SK-N-SH (cell line): Measurements from ENCODE around the gene DUOX2. TPM values are rescaled to one million over a fixed set of nuclear protein-coding genes. Genes with fewer than 3 reads are reported as not detected.

Experiments used
- CTCF ChIA-PET: fragments of 300-600, 350-600 bp; formaldehyde crosslinking; extraction: SDS; loops from one replicate; lab custom pipeline; 2021; lab: Yijun Ruan, JAX
- POLR2A ChIA-PET: fragments of 350-600 bp; sonication (Branson Sonifier 250); formaldehyde crosslinking; extraction: SDS; loops from one replicate; lab custom pipeline; 2020; ENCODE audit warnings: antibody characterized with exemption, inconsistent platforms; lab: Yijun Ruan, JAX
- DNase-seq: peaks from one replicate; pipeline ENCODE4 v3.0.0; 2012
- H2AFZ ChIP-seq: fragments of 200-600 bp; sonication (generic); 2 replicates; pipeline ENCODE4 v1.8.1; 2016; ENCODE audit warnings: antibody characterized with exemption, mild to moderate bottlenecking, low read depth
- H3F3A ChIP-seq: fragments of 200-600 bp; sonication (generic); replicated peaks from 2 replicates; pipeline ENCODE3; 2016; ENCODE audit warnings: antibody characterized with exemption, mild to moderate bottlenecking; ENCODE audit not compliant: insufficient read depth
- H3K27ac ChIP-seq, 2 experiments: fragments of 200-500 bp in 1 of 2; fragments of 200-600 bp in 1 of 2; sonication (Bioruptor generic) in 1 of 2; sonication (generic), shearing (Covaris generic) in 1 of 2; 2 replicates each; pipeline versions ENCODE4 v1.5.1 to v1.6.1; 2014 to 2016; ENCODE audit warnings: low read depth in 2 of 2, inconsistent platforms in 1 of 2, low read length in 1 of 2, mild to moderate bottlenecking in 1 of 2, mixed read lengths in 1 of 2
- H3K27me3 ChIP-seq: fragments of 200-600 bp; sonication (generic), shearing (Covaris generic); 2 replicates; pipeline ENCODE4 v1.6.1; 2016; ENCODE audit warnings: mixed run types; ENCODE audit not compliant: insufficient read depth
- H3K36me3 ChIP-seq, 2 experiments: fragments of 200-500 bp in 1 of 2; fragments of 200-600 bp in 1 of 2; sonication (Bioruptor generic) in 1 of 2; sonication (generic) in 1 of 2; replicated peaks in 1 of 2; 2 replicates each; pipeline versions ENCODE3 to v1.5.1; 2014 to 2016; ENCODE audit warnings: low read length in 1 of 2, mild to moderate bottlenecking in 1 of 2; ENCODE audit not compliant: insufficient read depth in 2 of 2, control insufficient read depth in 1 of 2
- H3K4me1 ChIP-seq, 2 experiments: fragments of 200-500 bp in 1 of 2; fragments of 200-600 bp in 1 of 2; sonication (Bioruptor generic) in 1 of 2; sonication (generic), shearing (Covaris generic) in 1 of 2; 2 replicates each; pipeline versions ENCODE4 v1.5.1 to v1.6.1; 2014 to 2016; ENCODE audit warnings: low read depth in 1 of 2, low read length in 1 of 2, mixed run types in 1 of 2; ENCODE audit not compliant: insufficient read depth in 2 of 2, control insufficient read depth in 1 of 2
- H3K4me2 ChIP-seq: fragments of 200-600 bp; sonication (generic), shearing (Covaris generic); 2 replicates; pipeline ENCODE4 v1.6.1; 2017; ENCODE audit warnings: mixed run types
- H3K4me3 ChIP-seq, 2 experiments: fragments of 200-500 bp in 1 of 2; fragments of 200-600 bp in 1 of 2; sonication (Bioruptor generic) in 1 of 2; sonication (generic), shearing (Covaris generic) in 1 of 2; 2 replicates each; pipeline versions ENCODE4 v1.5.1 to v1.8.1; 2014 to 2016; ENCODE audit warnings: low read depth in 2 of 2, inconsistent platforms in 1 of 2, low read length in 1 of 2, mild to moderate bottlenecking in 1 of 2, mixed read lengths in 1 of 2, moderate library complexity in 1 of 2
- H3K79me2 ChIP-seq: fragments of 200-600 bp; sonication (generic); 2 replicates; pipeline ENCODE4 v1.8.1; 2017; ENCODE audit warnings: mild to moderate bottlenecking; ENCODE audit not compliant: insufficient read depth
- H3K9ac ChIP-seq: fragments of 200-600 bp; sonication (generic); 2 replicates; pipeline ENCODE4 v1.6.1; 2017; ENCODE audit warnings: mixed run types
- H3K9me2 ChIP-seq: fragments of 200-600 bp; sonication (generic); 2 replicates; pipeline ENCODE4 v1.6.1; 2017; ENCODE audit warnings: mixed run types
- H3K9me3 ChIP-seq: fragments of 200-600 bp; sonication (generic); 2 replicates; pipeline ENCODE4 v1.6.1; 2017; ENCODE audit warnings: mixed run types, mild to moderate bottlenecking, moderate library complexity
- H4K20me1 ChIP-seq: fragments of 200-600 bp; sonication (generic); 2 replicates; pipeline ENCODE4 v1.6.1; 2017; ENCODE audit warnings: mild to moderate bottlenecking, mixed run types; ENCODE audit not compliant: insufficient read depth
- CHD2 ChIP-seq: fragments of 150-350 bp; IDR thresholded peaks from 2 replicates; pipeline ENCODE4 v1.6.1; 2018; ENCODE audit warnings: low read length; ENCODE audit not compliant: partially characterized antibody
- EZH2phosphoT487 ChIP-seq: fragments of 200-600 bp; sonication (generic); IDR thresholded peaks from 2 replicates; pipeline ENCODE4 v1.6.1; 2017; ENCODE audit warnings: low read depth, mixed run types, mild to moderate bottlenecking, antibody characterized with exemption, moderate library complexity, borderline replicate concordance
- FOSL2 ChIP-seq: IDR thresholded peaks from 2 replicates; pipeline ENCODE4 v1.4.0; 2012; ENCODE audit warnings: low read depth, mild to moderate bottlenecking, moderate library complexity, borderline replicate concordance
- GATA2 ChIP-seq: sonication (generic); formaldehyde crosslinking; IDR thresholded peaks from 2 replicates; pipeline ENCODE4 v1.5.0; 2020; ENCODE audit warnings: mild to moderate bottlenecking, missing genetic modification reagents
- JUND ChIP-seq: IDR thresholded peaks from 2 replicates; pipeline ENCODE4 v1.4.0; 2012
- MEF2A ChIP-seq: IDR thresholded peaks from 2 replicates; pipeline ENCODE4 v1.4.0; 2012; ENCODE audit warnings: low read depth, borderline replicate concordance
- NFIC ChIP-seq: IDR thresholded peaks from 2 replicates; pipeline ENCODE4 v1.4.0; 2012; ENCODE audit warnings: borderline replicate concordance
- POLR2AphosphoS5 ChIP-seq: IDR thresholded peaks from 2 replicates; pipeline ENCODE4 v1.6.1; 2012; ENCODE audit warnings: low read depth, low read length
- RFX5 ChIP-seq: IDR thresholded peaks from 2 replicates; pipeline ENCODE4 v1.6.1; 2012; ENCODE audit warnings: mild to moderate bottlenecking, improper control_type of control experiment, low read length
- SIN3A ChIP-seq: IDR thresholded peaks from 2 replicates; pipeline ENCODE4 v1.6.1; 2012; ENCODE audit warnings: low read depth, mild to moderate bottlenecking, low read length, moderate library complexity, borderline replicate concordance
- TAF1 ChIP-seq: IDR thresholded peaks from 2 replicates; pipeline ENCODE4 v1.6.1; 2012; ENCODE audit warnings: low read depth, mild to moderate bottlenecking, low read length, moderate library complexity, borderline replicate concordance
- TCF12 ChIP-seq: IDR thresholded peaks from 2 replicates; pipeline ENCODE4 v1.4.0; 2012
- WGBS: methylation state at CpG from one replicate; pipeline ENCODE4 v1.1.6; 2017; ENCODE audit warnings: low lambda C conversion rate; 5-methylcytosine and 5-hydroxymethylcytosine counted together
- polyA plus RNA-seq, 3 experiments: library from polyadenylated mRNA; depleted of rRNA; stranded (reverse); fragments of >200 nt; gene quantifications; 2 replicates each; pipeline ENCODE4 v1.2.3, GENCODE V29; 2012
- TF ChIP-seq, protein P1 (sequence below): fragments of 200-600 bp; sonication (generic); IDR thresholded peaks from 2 replicates; pipeline ENCODE4 v1.6.1; 2017; ENCODE audit warnings: antibody characterized with exemption, mild to moderate bottlenecking, moderate library complexity
- TF ChIP-seq, protein P2 (sequence below): IDR thresholded peaks from 2 replicates; pipeline ENCODE4; 2012

Gene DUOX2
- polyA plus RNA-seq, 1 of the 3 experiments (the other 2 are of a cell fraction): not detected

DNA sequence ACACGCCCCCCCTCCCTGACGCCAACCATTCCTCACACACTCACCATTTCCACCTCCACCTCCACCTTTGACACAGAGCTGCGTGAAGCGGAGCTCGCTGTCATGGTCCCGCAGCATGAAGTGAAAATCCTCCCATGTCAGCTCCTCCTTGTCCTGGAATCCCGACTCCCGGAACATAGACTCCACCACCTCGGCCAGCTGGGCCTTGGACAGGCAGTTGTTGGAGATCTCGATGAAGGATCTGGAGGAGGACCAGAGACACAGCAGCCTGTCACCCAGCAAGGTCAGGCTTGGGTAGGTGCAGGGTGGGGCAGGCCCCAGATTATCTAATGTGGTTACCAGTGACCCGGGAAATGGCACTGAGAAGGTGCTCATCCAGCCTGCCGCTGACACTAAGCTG is 12.2 kb downstream of the DUOX2 start (continued):
- TF ChIP-seq, protein P1, sequence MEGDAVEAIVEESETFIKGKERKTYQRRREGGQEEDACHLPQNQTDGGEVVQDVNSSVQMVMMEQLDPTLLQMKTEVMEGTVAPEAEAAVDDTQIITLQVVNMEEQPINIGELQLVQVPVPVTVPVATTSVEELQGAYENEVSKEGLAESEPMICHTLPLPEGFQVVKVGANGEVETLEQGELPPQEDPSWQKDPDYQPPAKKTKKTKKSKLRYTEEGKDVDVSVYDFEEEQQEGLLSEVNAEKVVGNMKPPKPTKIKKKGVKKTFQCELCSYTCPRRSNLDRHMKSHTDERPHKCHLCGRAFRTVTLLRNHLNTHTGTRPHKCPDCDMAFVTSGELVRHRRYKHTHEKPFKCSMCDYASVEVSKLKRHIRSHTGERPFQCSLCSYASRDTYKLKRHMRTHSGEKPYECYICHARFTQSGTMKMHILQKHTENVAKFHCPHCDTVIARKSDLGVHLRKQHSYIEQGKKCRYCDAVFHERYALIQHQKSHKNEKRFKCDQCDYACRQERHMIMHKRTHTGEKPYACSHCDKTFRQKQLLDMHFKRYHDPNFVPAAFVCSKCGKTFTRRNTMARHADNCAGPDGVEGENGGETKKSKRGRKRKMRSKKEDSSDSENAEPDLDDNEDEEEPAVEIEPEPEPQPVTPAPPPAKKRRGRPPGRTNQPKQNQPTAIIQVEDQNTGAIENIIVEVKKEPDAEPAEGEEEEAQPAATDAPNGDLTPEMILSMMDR: no peak
- TF ChIP-seq MEF2A: no peak
- no peak for TF ChIP-seq CHD2
- no peak for TF ChIP-seq TAF1
- TF ChIP-seq SIN3A: no peak
- TF ChIP-seq JUND: no peak
- TF ChIP-seq RFX5: no peak
- no peak for TF ChIP-seq POLR2AphosphoS5
- TF ChIP-seq, protein P2, sequence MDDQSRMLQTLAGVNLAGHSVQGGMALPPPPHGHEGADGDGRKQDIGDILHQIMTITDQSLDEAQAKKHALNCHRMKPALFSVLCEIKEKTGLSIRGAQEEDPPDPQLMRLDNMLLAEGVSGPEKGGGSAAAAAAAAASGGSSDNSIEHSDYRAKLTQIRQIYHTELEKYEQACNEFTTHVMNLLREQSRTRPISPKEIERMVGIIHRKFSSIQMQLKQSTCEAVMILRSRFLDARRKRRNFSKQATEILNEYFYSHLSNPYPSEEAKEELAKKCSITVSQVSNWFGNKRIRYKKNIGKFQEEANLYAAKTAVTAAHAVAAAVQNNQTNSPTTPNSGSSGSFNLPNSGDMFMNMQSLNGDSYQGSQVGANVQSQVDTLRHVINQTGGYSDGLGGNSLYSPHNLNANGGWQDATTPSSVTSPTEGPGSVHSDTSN: no peak

DNA sequence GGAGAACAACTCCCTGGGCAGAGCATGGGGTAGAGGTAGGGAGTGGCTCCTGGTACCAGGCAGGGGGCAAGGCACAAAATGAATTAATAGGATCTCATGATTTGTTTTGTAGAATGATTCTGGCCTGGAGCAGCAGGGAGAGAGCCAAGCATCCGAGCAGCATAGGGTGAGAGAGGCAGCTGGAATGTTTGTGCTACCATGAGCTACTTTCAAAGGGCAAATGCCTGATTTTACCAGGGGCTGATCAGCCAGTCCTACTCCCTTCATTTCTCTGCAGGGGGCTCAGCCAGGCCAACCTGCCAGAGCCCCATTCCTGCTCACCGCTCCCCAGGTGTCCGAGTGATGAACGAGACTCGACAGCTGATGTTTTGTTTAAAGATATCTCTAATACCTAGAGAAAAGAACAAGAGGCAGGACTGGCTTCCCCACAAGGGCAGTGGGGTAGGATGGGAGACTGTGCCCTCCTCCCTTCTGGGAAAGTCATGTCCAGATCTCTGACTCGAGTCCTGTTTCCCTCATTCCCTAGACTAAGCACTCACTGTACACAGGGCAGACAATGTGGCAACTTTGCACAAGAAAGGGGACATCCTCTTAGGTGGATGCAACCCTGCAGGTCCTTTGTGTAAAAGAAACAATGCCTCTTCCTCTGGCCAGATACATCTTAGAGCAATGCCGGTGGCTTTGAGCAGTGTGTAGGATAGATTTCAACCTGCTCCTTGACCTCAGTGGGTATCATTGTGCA is 12.9 kb downstream of the DUOX2 start:
- no peaks in the 10 kb centered on the region for H3K9me3 ChIP-seq
- no peak for TF ChIP-seq RFX5
- TF ChIP-seq FOSL2: no peak
- H3K4me2 ChIP-seq: no peak overlapping the region
- H3K27ac ChIP-seq: no peak overlapping the region
- H2AFZ ChIP-seq: no peak overlapping the region
- DNase-seq: no peak
- H3K36me3 ChIP-seq: no peaks in the 10 kb centered on the region
- H3F3A ChIP-seq: no peaks in the 10 kb centered on the region
- 54% methylated on average over 6 of the region's 7 CpGs for WGBS
- H3K4me1 ChIP-seq: no peaks in the 10 kb centered on the region
- H3K4me3 ChIP-seq: no peak overlapping the region
- no peaks in the 10 kb centered on the region for H3K9me2 ChIP-seq
- no peak overlapping the region for H3K9ac ChIP-seq
- peaks cover 9% of the 10 kb centered on the region; the same call in 1 of the 2 replicates for H3K27me3 ChIP-seq
- ChIA-PET POLR2A (no interaction called here), CTCF (interaction anchor here (1.2 to 2.2 kb wide), 2 partner anchors 11 to 17 kb away, joined by 5 to 8 read pairs; no protein-coding TSS in a partner anchor)
- no peaks in the 10 kb centered on the region for H3K79me2 ChIP-seq
- no peaks in the 10 kb centered on the region for H4K20me1 ChIP-seq

DNA sequence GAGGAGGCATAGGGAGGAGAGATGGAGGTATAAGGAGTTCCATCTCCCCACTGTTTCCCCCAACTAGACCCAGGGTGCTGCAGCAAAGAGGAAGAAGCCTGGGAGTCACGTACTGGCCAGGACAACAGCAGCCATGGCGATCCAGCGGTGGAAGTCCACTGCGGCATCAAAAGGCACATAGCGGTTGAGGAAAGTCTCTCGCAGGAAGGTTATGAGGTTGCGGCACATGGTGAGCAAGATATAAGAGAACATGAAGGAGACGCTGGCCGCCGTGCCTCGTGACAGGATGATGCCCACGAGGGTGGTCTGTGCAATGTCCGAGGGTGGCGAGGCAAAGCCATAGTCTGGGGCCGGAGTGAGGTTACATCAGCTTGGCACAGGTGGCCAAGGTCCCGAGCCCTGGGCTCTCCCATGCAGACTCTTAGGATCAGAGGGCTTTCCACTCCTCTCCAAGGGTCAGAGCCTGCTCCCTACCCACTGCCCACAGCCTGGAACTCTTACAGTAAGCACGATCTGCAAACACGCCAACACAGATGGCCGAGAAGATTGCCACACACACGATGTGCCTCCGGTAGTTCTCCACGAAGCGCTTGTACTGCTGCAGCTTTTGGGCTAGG is 14.3 kb downstream of the DUOX2 start:
- no peak for TF ChIP-seq EZH2phosphoT487
- TF ChIP-seq TCF12: no peak
- no peak for TF ChIP-seq GATA2 (CRISPR knock-in tag)
- TF ChIP-seq NFIC: no peak
- no peak for TF ChIP-seq JUND
- no peak overlapping the region for H3K4me3 ChIP-seq
- DNase-seq: no peak
- H3K4me1 ChIP-seq: no peaks in the 10 kb centered on the region
- ChIA-PET POLR2A (no interaction called here), CTCF (no interaction called here)
- H3K36me3 ChIP-seq: no peaks in the 10 kb centered on the region
- H3K9me3 ChIP-seq: no peaks in the 10 kb centered on the region
- H2AFZ ChIP-seq: no peak overlapping the region
- H3K27me3 ChIP-seq: peaks cover 5% of the 10 kb centered on the region; the same call in 1 of the 2 replicates
- H3K27ac ChIP-seq: no peak overlapping the region
- H3K9ac ChIP-seq: no peak overlapping the region
- no peaks in the 10 kb centered on the region for H4K20me1 ChIP-seq
- no peaks in the 10 kb centered on the region for H3K9me2 ChIP-seq
- 65% methylated on average over 18 of the region's 23 CpGs for whole genome bisulfite sequencing
- no peaks in the 10 kb centered on the region for H3F3A ChIP-seq
- H3K4me2 ChIP-seq: no peak overlapping the region
- no peaks in the 10 kb centered on the region for H3K79me2 ChIP-seq
